ENCODE data around the gene RPA3. TPM values are rescaled to one million over a fixed set of nuclear protein-coding genes. Genes with fewer than 3 reads are reported as not detected.

Gene RPA3
- total RNA-seq, 1 experiment from 2014 or later = 87.5 TPM

GRCh38 chr7:7706101-7706511 lies 12.3 kb downstream of the RPA3 start:
- ChIA-PET CTCF (no interaction called here), POLR2A (no interaction called here), RAD21 (ENCODE audit: low non-redundant PET in 1 of 2, low total read pairs in 2 of 2, uncharacterized antibody in 2 of 2, unreplicated experiment in 2 of 2) (no interaction called here)
- no peak overlapping the region for H2AFZ ChIP-seq (ENCODE audit: low read depth, low read length, poor library complexity, severe bottlenecking)
- no peaks in the 10 kb centered on the region for H3K27me3 ChIP-seq (ENCODE audit: insufficient read depth, low read length)
- DNase-seq (ENCODE audit: low read depth, low spot score) (no peak), ATAC-seq (no peak)
- no peak overlapping the region for H3K4me2 ChIP-seq (ENCODE audit: low read length)
- BruUV-seq (replicated peaks) = no TSS peak
- H3K36me3 ChIP-seq (ENCODE audit: control insufficient read depth in 1 of 2, insufficient read depth in 2 of 2, low read length in 2 of 2) = no peaks in the 10 kb centered on the region
- H3K27ac ChIP-seq (ENCODE audit: low read depth, low read length) = no peak overlapping the region
- H3K4me1 ChIP-seq (ENCODE audit: control insufficient read depth in 1 of 2, insufficient read depth in 2 of 2, low read length in 2 of 2) = no peaks in the 10 kb centered on the region
- H3K9ac ChIP-seq (ENCODE audit: low read length) = no peak overlapping the region
- H3K9me3 ChIP-seq (ENCODE audit: control insufficient read depth in 1 of 2, insufficient read depth in 1 of 2, low read depth in 1 of 2, low read length in 2 of 2) = no peaks in the 10 kb centered on the region
- H4K20me1 ChIP-seq (ENCODE audit: insufficient read depth) = no peaks in the 10 kb centered on the region
- H3K79me2 ChIP-seq (ENCODE audit: insufficient read depth, low read length) = no peaks in the 10 kb centered on the region
- H3K4me3 ChIP-seq (replicated peaks in 1 of 2; ENCODE audit: low read depth in 1 of 2, low read length in 2 of 2) = no peak overlapping the region
- H3K9me2 ChIP-seq (ENCODE audit: insufficient read depth) = no peaks in the 10 kb centered on the region
- TF ChIP-seq JUND (IDR thresholded peaks at IDR 0.05) (no peak), SRF (IDR thresholded peaks at IDR 0.05; ENCODE audit: low read depth) (no peak), REST (IDR thresholded peaks at IDR 0.05; ENCODE audit: low read depth) (no peak), SIN3A (IDR thresholded peaks at IDR 0.05; ENCODE audit: low read depth) (no peak), EZH2phosphoT487 (IDR thresholded peaks at IDR 0.05; ENCODE audit: borderline replicate concordance) (no peak), RAD21 (IDR thresholded peaks at IDR 0.05; ENCODE audit: low read depth) (no peak), TCF7L2 (IDR thresholded peaks at IDR 0.05; ENCODE audit: borderline replicate concordance, extremely low read depth, insufficient read depth, insufficient read length) (no peak), CTCF (IDR thresholded peaks at IDR 0.05 in 2 of 3, conservative IDR thresholded peaks at IDR 0.05 in 1 of 3; ENCODE audit: borderline replicate concordance in 1 of 3, insufficient read depth in 1 of 3, low read depth in 2 of 3, low read length in 2 of 3) (no peak), SP1 (IDR thresholded peaks at IDR 0.05; ENCODE audit: low read depth) (no peak), ZNF274 (IDR thresholded peaks at IDR 0.05; ENCODE audit: low read depth, low read length) (no peak), ATF3 (IDR thresholded peaks at IDR 0.05) (no peak), YY1 (IDR thresholded peaks at IDR 0.05; ENCODE audit: extremely low read depth, insufficient replicate concordance, low read depth, low read length) (no peak), EZH2 (IDR thresholded peaks at IDR 0.05) (no peak), CEBPB (IDR thresholded peaks at IDR 0.05; ENCODE audit: low read depth) (no peak), EGR1 (IDR thresholded peaks at IDR 0.05; ENCODE audit: low read depth) (no peak), FOSL1 (IDR thresholded peaks at IDR 0.05; ENCODE audit: low read depth) (no peak), POLR2A (IDR thresholded peaks at IDR 0.05; ENCODE audit: borderline replicate concordance, extremely low read depth, insufficient read depth, insufficient read length) (no peak), ELF1 (IDR thresholded peaks at IDR 0.05; ENCODE audit: borderline replicate concordance, low read depth) (no peak)
- TF ChIP-seq, protein P1, sequence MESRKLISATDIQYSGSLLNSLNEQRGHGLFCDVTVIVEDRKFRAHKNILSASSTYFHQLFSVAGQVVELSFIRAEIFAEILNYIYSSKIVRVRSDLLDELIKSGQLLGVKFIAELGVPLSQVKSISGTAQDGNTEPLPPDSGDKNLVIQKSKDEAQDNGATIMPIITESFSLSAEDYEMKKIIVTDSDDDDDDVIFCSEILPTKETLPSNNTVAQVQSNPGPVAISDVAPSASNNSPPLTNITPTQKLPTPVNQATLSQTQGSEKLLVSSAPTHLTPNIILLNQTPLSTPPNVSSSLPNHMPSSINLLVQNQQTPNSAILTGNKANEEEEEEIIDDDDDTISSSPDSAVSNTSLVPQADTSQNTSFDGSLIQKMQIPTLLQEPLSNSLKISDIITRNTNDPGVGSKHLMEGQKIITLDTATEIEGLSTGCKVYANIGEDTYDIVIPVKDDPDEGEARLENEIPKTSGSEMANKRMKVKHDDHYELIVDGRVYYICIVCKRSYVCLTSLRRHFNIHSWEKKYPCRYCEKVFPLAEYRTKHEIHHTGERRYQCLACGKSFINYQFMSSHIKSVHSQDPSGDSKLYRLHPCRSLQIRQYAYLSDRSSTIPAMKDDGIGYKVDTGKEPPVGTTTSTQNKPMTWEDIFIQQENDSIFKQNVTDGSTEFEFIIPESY (IDR thresholded peaks at IDR 0.05; ENCODE audit: extremely low read depth, insufficient replicate concordance, low read length) = no peak
- TF ChIP-seq, protein P2, sequence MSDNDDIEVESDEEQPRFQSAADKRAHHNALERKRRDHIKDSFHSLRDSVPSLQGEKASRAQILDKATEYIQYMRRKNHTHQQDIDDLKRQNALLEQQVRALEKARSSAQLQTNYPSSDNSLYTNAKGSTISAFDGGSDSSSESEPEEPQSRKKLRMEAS (IDR thresholded peaks at IDR 0.05) = no peak
- intact Hi-C loops (cut with micrococcal nuclease) = no loop called here

All from HCT116 (cell line).